LNCaP clone FGC (cell line): ENCODE results near the gene PUM1.

Source experiments
- DNase-seq: peaks from one replicate; pipeline ENCODE4 v3.0.0-alpha.2; 2011; ENCODE audit warnings: low read depth
- H3K4me3 ChIP-seq: 2 replicates; pipeline ENCODE4 v1.5.1; 2011; ENCODE audit warnings: mild to moderate bottlenecking, low read depth, low read length, control low read depth
- TF ChIP-seq, protein P1 (sequence below): IDR thresholded peaks from 2 replicates; pipeline ENCODE4 v1.5.1; 2012; ENCODE audit warnings: mild to moderate bottlenecking; ENCODE audit not compliant: control insufficient read depth, insufficient read depth; ENCODE audit errors: extremely low read depth

The PUM1 gene

GRCh38 chr1:30902593-30903290, 162.8 kb downstream of the PUM1 start:
- TF ChIP-seq, protein P1, sequence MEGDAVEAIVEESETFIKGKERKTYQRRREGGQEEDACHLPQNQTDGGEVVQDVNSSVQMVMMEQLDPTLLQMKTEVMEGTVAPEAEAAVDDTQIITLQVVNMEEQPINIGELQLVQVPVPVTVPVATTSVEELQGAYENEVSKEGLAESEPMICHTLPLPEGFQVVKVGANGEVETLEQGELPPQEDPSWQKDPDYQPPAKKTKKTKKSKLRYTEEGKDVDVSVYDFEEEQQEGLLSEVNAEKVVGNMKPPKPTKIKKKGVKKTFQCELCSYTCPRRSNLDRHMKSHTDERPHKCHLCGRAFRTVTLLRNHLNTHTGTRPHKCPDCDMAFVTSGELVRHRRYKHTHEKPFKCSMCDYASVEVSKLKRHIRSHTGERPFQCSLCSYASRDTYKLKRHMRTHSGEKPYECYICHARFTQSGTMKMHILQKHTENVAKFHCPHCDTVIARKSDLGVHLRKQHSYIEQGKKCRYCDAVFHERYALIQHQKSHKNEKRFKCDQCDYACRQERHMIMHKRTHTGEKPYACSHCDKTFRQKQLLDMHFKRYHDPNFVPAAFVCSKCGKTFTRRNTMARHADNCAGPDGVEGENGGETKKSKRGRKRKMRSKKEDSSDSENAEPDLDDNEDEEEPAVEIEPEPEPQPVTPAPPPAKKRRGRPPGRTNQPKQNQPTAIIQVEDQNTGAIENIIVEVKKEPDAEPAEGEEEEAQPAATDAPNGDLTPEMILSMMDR: no peak
- no peak for DNase-seq

GRCh38 chr1:30901798-30902581, 163.5 kb downstream of the PUM1 start:
- TF ChIP-seq, protein P1: no peak
- H3K4me3 ChIP-seq: no peak overlapping the region

More at GRCh38 chr1:30902593-30903290, 162.8 kb downstream of the PUM1 start:
- H3K4me3 ChIP-seq: no peak overlapping the region

GRCh38 chr1:30900931-30901560, 164.5 kb downstream of the PUM1 start:
- DNase-seq: no peak
- TF ChIP-seq, protein P1: no peak
- no peak overlapping the region for H3K4me3 ChIP-seq

More at GRCh38 chr1:30901798-30902581, 163.5 kb downstream of the PUM1 start:
- no peak for DNase-seq

DNA sequence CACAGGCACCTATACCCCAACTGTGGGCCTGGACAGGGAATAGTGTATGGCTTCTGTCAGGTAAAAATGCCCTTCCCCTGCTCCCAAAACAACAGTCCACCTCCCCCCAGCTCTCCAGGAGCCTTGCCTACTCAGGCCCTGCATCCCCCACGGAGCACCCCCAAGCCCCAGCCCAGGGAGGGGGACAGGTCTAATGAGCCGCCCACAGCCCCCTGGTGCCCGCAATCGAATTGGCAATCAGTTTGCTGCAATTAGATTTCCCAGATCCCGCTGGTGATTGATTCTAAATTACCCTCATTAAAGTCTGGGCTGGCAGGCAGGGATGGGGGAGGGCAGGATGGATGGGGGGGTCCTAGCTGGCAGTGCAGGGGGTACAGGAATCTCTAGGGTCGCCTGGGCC, 165.0 kb downstream of the PUM1 start:
- TF ChIP-seq, protein P1: no peak
- no peak for DNase-seq
- H3K4me3 ChIP-seq: no peak overlapping the region

GRCh38 chr1:30899577-30900389, 165.7 kb downstream of the PUM1 start:
- DNase-seq: no peak
- H3K4me3 ChIP-seq: no peak overlapping the region
- TF ChIP-seq, protein P1: no peak

GRCh38 chr1:30898031-30898815, 167.3 kb downstream of the PUM1 start:
- DNase-seq: no peak
- no peak overlapping the region for H3K4me3 ChIP-seq
- TF ChIP-seq, protein P1: no peak
